GM23338 (cell line): Measurements from ENCODE around the gene CPT1C. TPM values are rescaled to one million over a fixed set of nuclear protein-coding genes. Genes with fewer than 3 reads are reported as not detected.

ENCODE experiments used
- ATAC-seq: fragments of 200-7000 bp; cut with Tn5 transposase; 3 replicates; pipeline ENCODE4 v1.9.1; 2020
- DNase-seq: peaks from one replicate; pipeline ENCODE4 v3.0.0-alpha.2; 2015; ENCODE audit warnings: low spot score
- H2AFZ ChIP-seq: fragments of 200-600 bp; sonication (generic); 2 replicates; pipeline ENCODE4 v1.8.0; 2016; ENCODE audit warnings: antibody characterized with exemption, mild to moderate bottlenecking, moderate library complexity
- H3F3A ChIP-seq: fragments of 200-600 bp; sonication (generic); replicated peaks from 2 replicates; pipeline ENCODE4 v1.8.0; 2017; ENCODE audit warnings: antibody characterized with exemption, mixed run types, low read depth
- H3K27ac ChIP-seq: fragments of 200-600 bp; sonication (generic); 2 replicates; pipeline ENCODE4 v1.6.1; 2016; ENCODE audit warnings: low read depth
- H3K27me3 ChIP-seq: fragments of 200-600 bp; sonication (generic); 2 replicates; pipeline ENCODE4 v1.8.0; 2016; ENCODE audit warnings: mild to moderate bottlenecking, mixed run types, moderate library complexity; ENCODE audit not compliant: insufficient read depth
- H3K36me3 ChIP-seq: fragments of 200-600 bp; sonication (generic); 2 replicates; pipeline ENCODE4 v1.8.0; 2016; ENCODE audit warnings: mild to moderate bottlenecking; ENCODE audit not compliant: insufficient read depth
- H3K4me1 ChIP-seq: fragments of 200-600 bp; sonication (generic); 2 replicates; pipeline ENCODE4 v1.8.0; 2016; ENCODE audit warnings: mild to moderate bottlenecking, moderate library complexity; ENCODE audit not compliant: insufficient read depth
- H3K4me2 ChIP-seq: fragments of 200-600 bp; sonication (generic); 2 replicates; pipeline ENCODE4 v1.7.1; 2017; ENCODE audit warnings: mixed run types
- H3K4me3 ChIP-seq: fragments of 200-600 bp; sonication (generic); 2 replicates; pipeline ENCODE4 v1.6.1; 2016; ENCODE audit warnings: mixed run types
- H3K79me2 ChIP-seq: fragments of 200-600 bp; sonication (generic); replicated peaks from 2 replicates; pipeline ENCODE4 v1.8.0; 2017; ENCODE audit warnings: mild to moderate bottlenecking; ENCODE audit not compliant: insufficient read depth
- H3K9me2 ChIP-seq: fragments of 200-600 bp; sonication (generic); 2 replicates; pipeline ENCODE4 v1.8.0; 2017; ENCODE audit not compliant: insufficient read depth
- H4K20me1 ChIP-seq: fragments of 200-600 bp; sonication (generic); replicated peaks from 2 replicates; pipeline ENCODE4 v1.8.0; 2017; ENCODE audit warnings: mild to moderate bottlenecking; ENCODE audit not compliant: insufficient read depth
- H3K27ac Mint-ChIP-seq: 2 replicates; pipeline ENCODE4 v1.8.0; 2020; ENCODE audit warnings: inconsistent platforms, mild to moderate bottlenecking, moderate library complexity, mixed read lengths
- H3K27me3 Mint-ChIP-seq: 3 replicates; pipeline ENCODE4 v1.8.0; 2022; ENCODE audit warnings: low read depth, mild to moderate bottlenecking, moderate library complexity, mixed read lengths, inconsistent platforms; ENCODE audit not compliant: insufficient read depth, poor library complexity
- H3K36me3 Mint-ChIP-seq: 3 replicates; pipeline ENCODE4 v1.8.0; 2021; ENCODE audit warnings: low read depth, mild to moderate bottlenecking, inconsistent platforms, moderate library complexity, mixed read lengths
- H3K4me1 Mint-ChIP-seq: 3 replicates; pipeline ENCODE4 v1.8.0; 2020; ENCODE audit warnings: mild to moderate bottlenecking, inconsistent platforms, mixed read lengths
- H3K4me3 Mint-ChIP-seq: 3 replicates; pipeline ENCODE4 v1.8.0; 2021; ENCODE audit warnings: moderate library complexity, mild to moderate bottlenecking, inconsistent platforms, mixed read lengths
- H3K9me3 Mint-ChIP-seq: 3 replicates; pipeline ENCODE4 v1.8.0; 2020; ENCODE audit warnings: moderate library complexity, mild to moderate bottlenecking, inconsistent platforms, mixed read lengths
- CREB1 ChIP-seq: fragments of 250-450 bp; sonication (Bioruptor Pico); IDR thresholded peaks from 2 replicates; pipeline ENCODE4 v1.5.0; 2020; ENCODE audit warnings: low read depth, mild to moderate bottlenecking, moderate library complexity
- POLR2AphosphoS5 ChIP-seq: IDR thresholded peaks from 2 replicates; pipeline ENCODE4 v1.6.1; 2016; ENCODE audit warnings: antibody characterized with exemption, low read depth
- STAT1 ChIP-seq: IDR thresholded peaks from one replicate; pipeline ENCODE4 v1.6.1; 2016; ENCODE audit warnings: antibody characterized with exemption; ENCODE audit not compliant: unreplicated experiment
- ZNF114 ChIP-seq: fragments of 250-450 bp; sonication (Bioruptor Pico); IDR thresholded peaks from 2 replicates; pipeline ENCODE4 v1.5.0; 2020; ENCODE audit warnings: mild to moderate bottlenecking, moderate library complexity
- polyA plus RNA-seq: library from polyadenylated mRNA; unstranded; fragments of >200 nt; fragmentation: Nextera tagmentation; extraction: Ambion mirVana; gene quantifications from 2 replicates; pipeline ENCODE4 v1.2.1, GENCODE V29; 2016
- total RNA-seq: library from RNA; depleted of rRNA; stranded (reverse); fragments of >200 nt; shearing (Covaris generic); gene quantifications from 2 replicates; pipeline ENCODE4 v1.2.3, GENCODE V29; 2014
- TF ChIP-seq, protein P1 (sequence below): fragments of 250-450 bp; sonication (Bioruptor Pico); IDR thresholded peaks from 2 replicates; pipeline ENCODE4 v1.5.0; 2020; ENCODE audit warnings: mild to moderate bottlenecking, moderate library complexity
- TF ChIP-seq, protein P2 (sequence below), 2 experiments: fragments of 200-600 bp in 1 of 2; sonication (generic) in 1 of 2; conservative IDR thresholded peaks; 2 replicates each; pipeline versions ENCODE4 v1.5.1 to v1.6.1; 2016 to 2017; ENCODE audit warnings: antibody characterized with exemption in 2 of 2, low read depth in 2 of 2, mild to moderate bottlenecking in 2 of 2, moderate library complexity in 1 of 2
- TF ChIP-seq, protein P3 (sequence below): IDR thresholded peaks from one replicate; pipeline ENCODE4 v1.6.1; 2018; ENCODE audit warnings: antibody characterized with exemption; ENCODE audit not compliant: unreplicated experiment

Gene CPT1C
- total and polyA plus RNA-seq, 2 experiments from 2014 or later = 63.4 to 77.3 TPM

DNA sequence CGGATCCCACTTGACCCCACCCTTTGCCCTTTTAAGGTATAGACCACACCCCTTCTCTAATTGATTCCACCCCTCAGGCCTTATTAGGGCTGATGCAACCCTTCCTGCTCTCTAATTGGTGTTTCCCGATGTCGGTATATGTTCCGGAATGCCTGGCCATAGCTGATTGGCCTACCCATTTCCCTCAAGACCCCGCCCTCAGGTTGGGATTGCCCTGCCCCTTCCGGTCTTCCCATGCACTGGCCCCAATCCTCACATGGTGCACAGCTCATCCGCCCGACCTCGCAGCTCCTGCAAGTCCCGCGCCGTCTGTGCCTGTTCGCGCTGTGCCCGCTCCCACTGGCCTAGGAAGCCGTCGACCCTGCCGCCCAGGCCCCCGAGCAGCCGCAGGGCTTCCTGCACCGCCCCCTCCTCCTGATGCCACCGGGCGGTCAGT is 54.0 kb downstream of the CPT1C start (continued):
- TF ChIP-seq, protein P1, sequence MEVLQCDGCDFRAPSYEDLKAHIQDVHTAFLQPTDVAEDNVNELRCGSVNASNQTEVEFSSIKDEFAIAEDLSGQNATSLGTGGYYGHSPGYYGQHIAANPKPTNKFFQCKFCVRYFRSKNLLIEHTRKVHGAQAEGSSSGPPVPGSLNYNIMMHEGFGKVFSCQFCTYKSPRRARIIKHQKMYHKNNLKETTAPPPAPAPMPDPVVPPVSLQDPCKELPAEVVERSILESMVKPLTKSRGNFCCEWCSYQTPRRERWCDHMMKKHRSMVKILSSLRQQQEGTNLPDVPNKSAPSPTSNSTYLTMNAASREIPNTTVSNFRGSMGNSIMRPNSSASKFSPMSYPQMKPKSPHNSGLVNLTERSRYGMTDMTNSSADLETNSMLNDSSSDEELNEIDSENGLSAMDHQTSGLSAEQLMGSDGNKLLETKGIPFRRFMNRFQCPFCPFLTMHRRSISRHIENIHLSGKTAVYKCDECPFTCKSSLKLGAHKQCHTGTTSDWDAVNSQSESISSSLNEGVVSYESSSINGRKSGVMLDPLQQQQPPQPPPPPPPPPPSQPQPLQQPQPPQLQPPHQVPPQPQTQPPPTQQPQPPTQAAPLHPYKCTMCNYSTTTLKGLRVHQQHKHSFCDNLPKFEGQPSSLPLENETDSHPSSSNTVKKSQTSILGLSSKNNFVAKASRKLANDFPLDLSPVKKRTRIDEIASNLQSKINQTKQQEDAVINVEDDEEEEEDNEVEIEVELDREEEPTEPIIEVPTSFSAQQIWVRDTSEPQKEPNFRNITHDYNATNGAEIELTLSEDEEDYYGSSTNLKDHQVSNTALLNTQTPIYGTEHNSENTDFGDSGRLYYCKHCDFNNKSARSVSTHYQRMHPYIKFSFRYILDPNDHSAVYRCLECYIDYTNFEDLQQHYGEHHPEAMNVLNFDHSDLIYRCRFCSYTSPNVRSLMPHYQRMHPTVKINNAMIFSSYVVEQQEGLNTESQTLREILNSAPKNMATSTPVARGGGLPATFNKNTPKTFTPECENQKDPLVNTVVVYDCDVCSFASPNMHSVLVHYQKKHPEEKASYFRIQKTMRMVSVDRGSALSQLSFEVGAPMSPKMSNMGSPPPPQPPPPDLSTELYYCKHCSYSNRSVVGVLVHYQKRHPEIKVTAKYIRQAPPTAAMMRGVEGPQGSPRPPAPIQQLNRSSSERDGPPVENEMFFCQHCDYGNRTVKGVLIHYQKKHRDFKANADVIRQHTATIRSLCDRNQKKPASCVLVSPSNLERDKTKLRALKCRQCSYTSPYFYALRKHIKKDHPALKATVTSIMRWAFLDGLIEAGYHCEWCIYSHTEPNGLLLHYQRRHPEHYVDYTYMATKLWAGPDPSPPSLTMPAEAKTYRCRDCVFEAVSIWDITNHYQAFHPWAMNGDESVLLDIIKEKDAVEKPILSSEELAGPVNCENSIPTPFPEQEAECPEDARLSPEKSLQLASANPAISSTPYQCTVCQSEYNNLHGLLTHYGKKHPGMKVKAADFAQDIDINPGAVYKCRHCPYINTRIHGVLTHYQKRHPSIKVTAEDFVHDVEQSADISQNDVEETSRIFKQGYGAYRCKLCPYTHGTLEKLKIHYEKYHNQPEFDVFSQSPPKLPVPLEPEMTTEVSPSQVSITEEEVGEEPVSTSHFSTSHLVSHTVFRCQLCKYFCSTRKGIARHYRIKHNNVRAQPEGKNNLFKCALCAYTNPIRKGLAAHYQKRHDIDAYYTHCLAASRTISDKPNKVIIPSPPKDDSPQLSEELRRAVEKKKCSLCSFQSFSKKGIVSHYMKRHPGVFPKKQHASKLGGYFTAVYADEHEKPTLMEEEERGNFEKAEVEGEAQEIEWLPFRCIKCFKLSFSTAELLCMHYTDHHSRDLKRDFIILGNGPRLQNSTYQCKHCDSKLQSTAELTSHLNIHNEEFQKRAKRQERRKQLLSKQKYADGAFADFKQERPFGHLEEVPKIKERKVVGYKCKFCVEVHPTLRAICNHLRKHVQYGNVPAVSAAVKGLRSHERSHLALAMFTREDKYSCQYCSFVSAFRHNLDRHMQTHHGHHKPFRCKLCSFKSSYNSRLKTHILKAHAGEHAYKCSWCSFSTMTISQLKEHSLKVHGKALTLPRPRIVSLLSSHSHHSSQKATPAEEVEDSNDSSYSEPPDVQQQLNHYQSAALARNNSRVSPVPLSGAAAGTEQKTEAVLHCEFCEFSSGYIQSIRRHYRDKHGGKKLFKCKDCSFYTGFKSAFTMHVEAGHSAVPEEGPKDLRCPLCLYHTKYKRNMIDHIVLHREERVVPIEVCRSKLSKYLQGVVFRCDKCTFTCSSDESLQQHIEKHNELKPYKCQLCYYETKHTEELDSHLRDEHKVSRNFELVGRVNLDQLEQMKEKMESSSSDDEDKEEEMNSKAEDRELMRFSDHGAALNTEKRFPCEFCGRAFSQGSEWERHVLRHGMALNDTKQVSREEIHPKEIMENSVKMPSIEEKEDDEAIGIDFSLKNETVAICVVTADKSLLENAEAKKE = no peak
- TF ChIP-seq CREB1 (CRISPR knock-in tag) (no peak), STAT1 (no peak), POLR2AphosphoS5 (no peak), ZNF114 (CRISPR knock-in tag) (no peak)
- TF ChIP-seq, protein P2, sequence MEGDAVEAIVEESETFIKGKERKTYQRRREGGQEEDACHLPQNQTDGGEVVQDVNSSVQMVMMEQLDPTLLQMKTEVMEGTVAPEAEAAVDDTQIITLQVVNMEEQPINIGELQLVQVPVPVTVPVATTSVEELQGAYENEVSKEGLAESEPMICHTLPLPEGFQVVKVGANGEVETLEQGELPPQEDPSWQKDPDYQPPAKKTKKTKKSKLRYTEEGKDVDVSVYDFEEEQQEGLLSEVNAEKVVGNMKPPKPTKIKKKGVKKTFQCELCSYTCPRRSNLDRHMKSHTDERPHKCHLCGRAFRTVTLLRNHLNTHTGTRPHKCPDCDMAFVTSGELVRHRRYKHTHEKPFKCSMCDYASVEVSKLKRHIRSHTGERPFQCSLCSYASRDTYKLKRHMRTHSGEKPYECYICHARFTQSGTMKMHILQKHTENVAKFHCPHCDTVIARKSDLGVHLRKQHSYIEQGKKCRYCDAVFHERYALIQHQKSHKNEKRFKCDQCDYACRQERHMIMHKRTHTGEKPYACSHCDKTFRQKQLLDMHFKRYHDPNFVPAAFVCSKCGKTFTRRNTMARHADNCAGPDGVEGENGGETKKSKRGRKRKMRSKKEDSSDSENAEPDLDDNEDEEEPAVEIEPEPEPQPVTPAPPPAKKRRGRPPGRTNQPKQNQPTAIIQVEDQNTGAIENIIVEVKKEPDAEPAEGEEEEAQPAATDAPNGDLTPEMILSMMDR (conservative IDR thresholded peaks at IDR 0.05; ENCODE audit: low read depth in 2 of 2) = no peak

DNA sequence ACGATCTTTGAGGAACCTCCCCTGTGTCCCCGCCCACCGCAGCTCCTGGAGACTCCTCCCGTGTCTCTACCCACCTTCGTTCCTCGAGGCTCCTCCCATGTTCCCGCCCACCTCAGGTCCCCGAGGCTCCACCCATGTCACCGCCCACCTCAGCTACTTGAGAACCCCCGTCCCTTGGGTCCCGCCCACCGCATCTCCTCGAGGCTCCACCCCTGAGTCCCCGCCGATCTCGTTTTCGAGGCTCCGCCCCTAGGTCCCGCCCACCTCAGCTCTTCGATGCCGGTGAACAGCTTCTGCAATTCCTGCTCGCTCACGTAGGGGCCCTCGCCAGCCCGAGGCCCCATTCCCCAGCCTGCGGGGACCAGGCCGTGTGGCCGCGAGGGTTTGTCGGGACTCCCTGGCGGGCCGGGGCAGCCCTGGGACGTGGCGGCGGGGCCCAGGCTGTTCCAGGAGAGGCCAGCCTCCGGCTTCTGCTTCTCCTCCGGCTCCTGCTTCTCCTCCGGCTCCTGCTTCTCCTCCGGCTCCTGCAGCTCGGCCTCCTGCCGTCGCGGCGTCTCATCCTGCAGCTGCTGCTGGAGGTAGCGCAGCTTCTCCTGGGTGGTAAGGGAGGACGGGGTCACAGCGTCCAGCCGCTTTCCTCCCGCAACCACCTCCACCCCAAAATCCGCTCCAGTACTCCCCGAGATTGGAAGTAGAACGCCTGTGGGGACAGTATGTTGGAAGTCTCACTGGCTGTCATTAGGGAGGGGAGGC is 55.5 kb downstream of the CPT1C start:
- 0 out of 2 replicates have a peak, but pooled peaks cover 15% of the 10 kb centered on the region for H3F3A ChIP-seq
- no peaks in the 10 kb centered on the region for H3K27me3 ChIP-seq
- H3K27ac ChIP-seq = no peak overlapping the region
- DNase-seq (peak; percentile 99), ATAC-seq (peak; percentile 88)
- H3K36me3 ChIP-seq = no peaks in the 10 kb centered on the region
- peaks cover 16% of the 10 kb centered on the region for H3K9me3 Mint-ChIP-seq
- peak; percentile 59 for TF ChIP-seq POLR2AphosphoS5
- TF ChIP-seq, protein P3, sequence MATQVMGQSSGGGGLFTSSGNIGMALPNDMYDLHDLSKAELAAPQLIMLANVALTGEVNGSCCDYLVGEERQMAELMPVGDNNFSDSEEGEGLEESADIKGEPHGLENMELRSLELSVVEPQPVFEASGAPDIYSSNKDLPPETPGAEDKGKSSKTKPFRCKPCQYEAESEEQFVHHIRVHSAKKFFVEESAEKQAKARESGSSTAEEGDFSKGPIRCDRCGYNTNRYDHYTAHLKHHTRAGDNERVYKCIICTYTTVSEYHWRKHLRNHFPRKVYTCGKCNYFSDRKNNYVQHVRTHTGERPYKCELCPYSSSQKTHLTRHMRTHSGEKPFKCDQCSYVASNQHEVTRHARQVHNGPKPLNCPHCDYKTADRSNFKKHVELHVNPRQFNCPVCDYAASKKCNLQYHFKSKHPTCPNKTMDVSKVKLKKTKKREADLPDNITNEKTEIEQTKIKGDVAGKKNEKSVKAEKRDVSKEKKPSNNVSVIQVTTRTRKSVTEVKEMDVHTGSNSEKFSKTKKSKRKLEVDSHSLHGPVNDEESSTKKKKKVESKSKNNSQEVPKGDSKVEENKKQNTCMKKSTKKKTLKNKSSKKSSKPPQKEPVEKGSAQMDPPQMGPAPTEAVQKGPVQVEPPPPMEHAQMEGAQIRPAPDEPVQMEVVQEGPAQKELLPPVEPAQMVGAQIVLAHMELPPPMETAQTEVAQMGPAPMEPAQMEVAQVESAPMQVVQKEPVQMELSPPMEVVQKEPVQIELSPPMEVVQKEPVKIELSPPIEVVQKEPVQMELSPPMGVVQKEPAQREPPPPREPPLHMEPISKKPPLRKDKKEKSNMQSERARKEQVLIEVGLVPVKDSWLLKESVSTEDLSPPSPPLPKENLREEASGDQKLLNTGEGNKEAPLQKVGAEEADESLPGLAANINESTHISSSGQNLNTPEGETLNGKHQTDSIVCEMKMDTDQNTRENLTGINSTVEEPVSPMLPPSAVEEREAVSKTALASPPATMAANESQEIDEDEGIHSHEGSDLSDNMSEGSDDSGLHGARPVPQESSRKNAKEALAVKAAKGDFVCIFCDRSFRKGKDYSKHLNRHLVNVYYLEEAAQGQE = no peak
- TF ChIP-seq, protein P2 (conservative IDR thresholded peaks at IDR 0.05; ENCODE audit: low read depth in 2 of 2) = peak in 1 of 2 experiments; percentile 28; a peak in 1 of 4 replicates
- H3K4me1 Mint-ChIP-seq = no peaks in the 10 kb centered on the region
- H3K4me3 Mint-ChIP-seq = no peak overlapping the region
- H4K20me1 ChIP-seq = no peaks in the 10 kb centered on the region
- H3K36me3 Mint-ChIP-seq = peaks cover 3% of the 10 kb centered on the region
- H3K79me2 ChIP-seq = no peaks in the 10 kb centered on the region
- H3K4me3 ChIP-seq = peak overlapping the region; percentile 37; the same call in 1 of the 2 replicates
- H2AFZ ChIP-seq = peak overlapping the region; percentile 94
- no peak overlapping the region for H3K27ac Mint-ChIP-seq
- H3K4me1 ChIP-seq = peaks cover 4% of the 10 kb centered on the region; the same call in 1 of the 2 replicates
- H3K9me2 ChIP-seq = peaks cover 3% of the 10 kb centered on the region; the same call in 1 of the 2 replicates
- H3K27me3 Mint-ChIP-seq = peaks cover 26% of the 10 kb centered on the region
- peak overlapping the region; percentile 61; the same call in 1 of the 2 replicates for H3K4me2 ChIP-seq
